HG03469 (cell line): Measurements from ENCODE around the gene RARA.
"Not testable (repeated sequence)": the region's sequence is repeated elsewhere in the genome, so short reads cannot be mapped to it uniquely, and the experiment has no call there.

Experiments
- ATAC-seq: cut with Tn5 transposase; IDR thresholded peaks from one replicate; pipeline ENCODE4 v1.9.1; 2021; ENCODE audit warnings: mild to moderate bottlenecking, moderate library complexity, moderate number of reproducible peaks; ENCODE audit not compliant: unreplicated experiment

The RARA gene

DNA sequence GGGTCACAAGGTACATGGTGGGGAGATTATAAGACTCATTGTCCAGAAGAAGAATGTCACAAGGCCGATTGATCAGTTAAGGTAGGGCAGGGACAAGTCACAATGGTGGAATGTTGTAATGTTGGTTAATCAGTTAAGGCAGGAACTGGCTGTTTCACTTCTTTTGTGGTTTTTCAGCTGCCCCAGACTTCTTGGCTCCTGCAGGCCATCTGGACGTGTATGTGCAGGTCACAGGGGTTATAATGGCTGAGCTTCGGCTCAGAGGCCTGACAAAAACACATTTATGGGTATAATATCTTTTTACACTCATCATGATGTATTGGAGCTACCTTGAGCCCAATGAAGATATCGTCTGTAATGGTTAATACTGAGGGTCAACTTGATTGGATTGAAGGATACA lies 63.7 kb downstream of the RARA start:
- ATAC-seq = not testable (repeated sequence)

DNA sequence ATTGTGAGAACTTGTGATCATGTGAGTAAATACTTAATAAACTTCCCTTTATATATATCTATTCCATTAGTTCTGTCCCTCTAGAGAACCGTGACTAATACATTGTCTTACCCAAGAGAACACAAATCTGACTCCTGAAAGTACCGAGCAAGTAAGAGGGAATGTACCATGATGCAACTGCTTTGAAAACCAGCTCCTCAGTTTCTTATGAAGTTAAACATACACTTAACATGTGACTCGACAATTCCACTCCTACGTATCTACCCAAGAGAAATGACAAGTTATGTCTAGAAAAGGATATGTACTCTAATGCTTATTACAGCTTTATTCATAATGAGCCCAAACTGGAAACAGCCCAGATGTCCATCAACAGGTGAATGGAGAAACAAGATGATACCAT lies 64.3 kb downstream of the RARA start:
- no peak for ATAC-seq

DNA sequence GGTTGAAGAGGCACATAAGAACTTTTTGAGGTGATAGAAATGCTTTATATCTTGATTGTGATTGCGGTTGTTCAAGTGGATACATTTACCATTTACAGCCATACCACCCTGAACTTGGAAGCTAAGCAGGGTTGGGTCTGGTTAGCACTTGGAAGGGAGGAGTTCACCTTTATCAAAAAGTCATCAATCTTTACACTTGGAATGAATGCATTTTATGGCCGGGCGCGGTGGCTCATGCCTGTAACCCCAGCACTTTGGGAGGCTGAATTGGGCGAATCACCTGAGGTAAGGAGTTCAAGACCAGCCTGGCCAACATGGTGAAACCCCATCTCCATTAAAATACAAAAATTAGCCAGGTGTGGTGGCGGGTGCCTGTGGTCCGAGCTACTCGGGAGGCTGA lies 65.0 kb downstream of the RARA start:
- no peak for ATAC-seq

DNA sequence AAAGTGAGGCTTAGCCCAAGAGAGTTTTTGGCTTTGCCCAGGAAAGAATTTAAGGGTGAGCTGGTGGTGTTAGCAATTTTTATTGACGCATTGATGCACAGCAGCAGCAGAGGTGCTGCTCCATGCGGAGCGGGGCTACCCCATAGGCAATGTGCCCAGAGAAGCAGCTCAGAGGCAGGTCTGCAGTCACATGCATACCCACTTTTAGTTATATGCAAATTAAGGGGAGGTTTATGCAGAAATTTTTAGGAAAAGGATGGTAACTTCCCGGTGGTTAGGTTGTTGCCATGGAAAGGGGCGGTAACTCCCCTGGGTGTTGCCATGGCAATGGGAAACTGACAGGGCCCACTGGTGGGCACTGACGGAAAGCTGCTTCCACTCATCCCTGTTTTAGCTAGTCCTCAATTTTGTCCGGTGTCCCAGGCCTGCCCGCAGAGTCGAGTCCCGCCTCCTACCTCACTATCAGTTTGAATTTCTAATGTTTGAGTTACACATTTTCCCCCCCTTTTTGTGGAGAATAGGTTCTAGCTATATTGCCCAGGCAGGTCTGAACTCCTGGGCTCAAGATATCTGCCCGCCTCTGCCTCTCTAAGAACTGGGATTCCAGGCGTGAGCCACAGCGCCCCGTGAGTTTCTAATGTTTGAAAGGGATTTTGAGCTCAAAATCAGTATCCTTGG lies 66.0 kb downstream of the RARA start:
- ATAC-seq = no peak

DNA sequence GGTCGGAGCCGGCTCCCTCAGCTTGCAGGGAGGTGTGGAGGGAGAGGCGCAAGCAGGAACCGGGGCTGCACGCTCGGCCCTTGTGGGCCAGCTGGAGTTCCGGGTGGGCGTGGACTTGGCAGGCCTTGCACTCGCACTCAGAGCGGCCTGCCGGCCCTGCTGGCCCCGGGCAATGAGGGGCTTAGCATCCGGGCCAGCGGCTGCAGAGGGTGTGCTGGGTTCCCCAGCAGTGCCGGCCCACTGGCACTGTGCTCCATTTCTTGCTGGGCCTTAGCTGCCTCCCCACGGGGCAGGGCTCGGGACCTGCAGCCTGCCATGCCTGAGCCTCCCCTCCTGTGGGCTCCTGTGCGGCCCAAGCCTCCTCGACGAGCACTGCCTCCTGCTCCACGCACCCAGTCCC lies 66.8 kb downstream of the RARA start:
- ATAC-seq = not testable (repeated sequence)

DNA sequence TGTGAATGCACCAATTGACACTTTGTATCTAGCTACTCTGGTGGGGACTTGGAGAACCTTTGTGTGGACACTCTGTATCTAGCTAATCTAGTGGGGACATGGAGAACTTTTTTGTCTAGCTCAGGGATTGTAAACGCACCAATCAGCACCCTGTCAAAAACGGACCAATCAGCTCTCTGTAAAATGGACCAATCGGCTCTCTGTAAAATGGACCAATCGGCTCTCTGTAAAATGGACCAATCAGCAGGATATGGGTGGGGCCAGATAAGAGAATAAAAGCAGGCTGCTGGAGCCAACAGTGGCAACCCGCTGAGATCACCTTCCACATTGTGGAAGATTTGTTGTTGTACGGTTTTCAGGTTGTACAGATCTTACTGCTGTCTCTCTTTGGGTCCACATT lies 67.6 kb downstream of the RARA start:
- not testable (repeated sequence) for ATAC-seq

DNA sequence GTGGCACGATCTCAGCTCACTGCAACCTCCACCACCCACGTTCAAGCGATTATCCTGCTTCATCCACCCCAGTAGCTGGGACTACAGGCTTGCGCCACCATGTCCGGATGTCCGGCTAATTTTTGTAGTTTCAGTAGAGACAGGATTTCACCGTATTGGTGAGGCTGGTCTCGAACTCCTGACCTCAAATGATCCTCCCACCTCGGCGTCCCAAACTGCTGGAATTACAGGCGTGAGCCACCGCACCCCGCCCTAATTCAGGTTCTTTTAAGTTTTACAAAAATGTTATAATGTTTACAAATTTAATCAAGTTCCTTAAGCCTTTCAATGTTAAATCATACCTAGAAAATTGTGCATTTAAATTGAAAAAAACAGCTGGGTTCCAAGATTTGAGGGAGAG lies 68.9 kb downstream of the RARA start:
- ATAC-seq = no peak

DNA sequence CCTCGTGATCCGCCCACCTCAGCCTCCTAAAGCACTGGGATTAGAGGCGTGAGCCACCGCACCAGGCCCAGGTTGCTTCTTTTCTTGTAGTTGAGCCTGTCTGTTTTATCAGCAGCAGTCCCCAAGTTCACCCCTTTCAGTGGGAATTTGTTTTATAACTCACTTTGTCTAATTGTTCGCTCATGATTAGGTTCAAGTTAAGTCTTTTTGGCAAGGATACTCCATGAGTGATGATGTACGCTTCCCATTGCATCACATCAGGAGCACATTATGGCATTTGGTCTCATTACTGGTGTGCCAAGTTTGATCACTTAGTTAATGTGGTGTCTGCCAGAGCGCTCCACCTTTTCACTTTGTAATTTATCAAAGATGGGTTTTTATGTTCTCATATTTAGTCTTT lies 70.0 kb downstream of the RARA start:
- ATAC-seq = no peak

DNA sequence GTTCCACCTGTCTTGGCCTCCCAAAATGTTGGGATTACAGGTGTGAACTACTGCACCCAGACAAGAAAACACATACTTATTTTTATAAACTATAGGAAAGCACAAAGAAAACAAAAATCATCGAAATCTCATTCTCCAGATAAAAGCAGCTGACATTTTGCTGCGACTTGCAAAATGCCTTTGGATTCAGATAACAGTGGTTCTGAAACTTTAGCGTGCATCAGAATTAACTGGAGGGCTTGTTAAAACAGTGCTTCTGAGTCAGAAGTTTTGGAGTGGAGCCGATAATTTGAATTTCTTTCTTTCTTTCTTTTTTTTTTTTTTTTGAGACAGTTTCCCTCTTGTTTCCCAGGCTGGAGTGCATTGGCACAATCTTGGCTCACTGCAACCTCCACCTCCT lies 73.3 kb downstream of the RARA start:
- ATAC-seq = no peak

DNA sequence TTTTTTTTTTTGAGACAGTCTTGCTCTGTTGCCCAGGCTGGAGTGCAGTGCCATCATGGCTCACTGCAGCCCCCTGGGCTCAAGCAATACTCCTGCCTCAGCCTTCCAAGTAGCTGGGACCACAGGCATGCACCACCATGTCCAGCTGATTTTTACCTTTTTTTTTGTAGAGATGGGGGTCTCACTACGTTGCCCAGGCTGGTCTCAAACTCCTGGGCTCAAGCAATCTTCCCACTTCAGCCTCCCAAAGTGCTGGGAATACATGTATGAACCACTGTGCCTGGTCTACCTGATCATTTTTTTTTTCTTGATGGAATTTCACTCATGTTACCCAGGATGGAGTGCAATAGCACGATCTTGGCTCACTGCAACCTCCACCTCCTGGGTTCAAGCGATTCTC lies 77.6 kb downstream of the RARA start:
- not testable (repeated sequence) for ATAC-seq

DNA sequence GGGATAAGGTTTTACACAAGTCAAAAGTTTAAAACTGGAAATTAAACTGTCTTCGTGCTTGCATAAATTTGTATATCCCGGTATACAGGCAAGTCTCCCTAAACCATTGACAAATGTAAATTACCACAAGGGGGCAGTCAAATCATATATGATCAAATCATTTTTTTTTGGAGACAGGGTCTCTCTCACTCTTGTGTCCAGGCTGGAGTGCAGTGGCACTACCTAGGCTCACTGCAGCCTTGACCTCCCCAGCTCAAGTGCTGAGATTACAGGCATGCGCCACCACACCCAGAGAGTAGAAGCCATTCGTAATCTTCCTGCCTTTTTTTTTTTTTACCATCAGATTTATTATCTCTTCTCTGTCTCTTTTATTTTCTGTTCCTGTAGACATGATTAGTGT lies 90.2 kb downstream of the RARA start:
- ATAC-seq = no peak

DNA sequence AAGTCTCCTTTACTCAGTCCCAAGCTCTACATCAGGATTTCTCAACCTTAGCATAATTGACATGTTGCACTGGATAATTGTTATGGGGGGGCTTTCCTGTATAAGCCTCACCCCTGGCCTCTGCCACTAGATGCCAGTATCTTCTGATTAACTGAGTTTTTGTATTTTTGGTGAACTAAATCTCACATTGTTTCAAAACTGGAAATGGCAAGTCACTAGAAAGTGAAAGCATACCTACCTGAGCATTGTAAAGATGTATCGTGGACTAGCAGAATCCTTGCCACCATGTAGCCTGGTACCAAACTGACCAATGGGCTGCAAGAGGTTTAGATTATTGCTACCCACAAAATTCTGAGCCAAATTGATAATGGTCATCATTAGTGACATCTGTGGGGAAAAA lies 93.7 kb downstream of the RARA start:
- ATAC-seq = no peak

DNA sequence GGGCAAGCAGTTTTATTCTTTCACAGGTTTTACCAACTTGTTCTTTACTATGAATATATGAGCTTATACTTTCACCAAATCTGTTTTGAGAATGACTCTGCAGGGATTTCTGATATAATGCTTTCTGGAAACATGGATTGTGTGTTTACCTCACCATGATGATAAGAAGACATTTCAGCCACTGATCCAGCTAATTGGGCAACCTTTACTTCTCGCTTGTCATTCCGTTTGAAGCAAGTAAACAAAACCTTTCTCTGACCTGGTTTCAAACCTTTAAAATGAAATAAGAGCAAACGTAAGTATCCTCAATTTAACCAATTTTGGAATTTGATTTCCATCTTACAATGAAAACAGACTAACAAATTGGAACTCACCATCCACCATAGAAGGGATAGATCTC lies 95.0 kb downstream of the RARA start:
- ATAC-seq = no peak
